ENCODE measurements around the gene FMNL1.

- TF ChIP-seq CTCF (IDR thresholded peaks at IDR 0.05) (no peak), POLR2A (IDR thresholded peaks at IDR 0.05) (no peak)
Observed at GRCh38 chr17:45243750-45244149, 22.1 kb downstream of the FMNL1 start.
